GM19193 (cell line): ENCODE results near the gene PARP3.

Experiments used
- POLR2A ChIP-seq: IDR thresholded peaks from 4 replicates; pipeline ENCODE4 v1.6.1; 2011; ENCODE audit not compliant: insufficient read depth, insufficient read length; ENCODE audit errors: extremely low read depth

PARP3 gene

GRCh38 chr3:51982352-51982837 lies 40.2 kb downstream of the PARP3 start:
- no peak for TF ChIP-seq POLR2A

- TF ChIP-seq POLR2A = peak; percentile 80
Measured at GRCh38 chr3:51982838-51983577, 40.8 kb downstream of the PARP3 start, which contains the start of gene ACY1. TSS of gene ACY1 (plus strand) at chr3:51983535. CDS start at chr3:51984065, 530 bp downstream.

- no peak for TF ChIP-seq POLR2A
Measured at GRCh38 chr3:51983578-51984268, 41.6 kb downstream of the PARP3 start.

GRCh38 chr3:51984269-51984647 lies 42.1 kb downstream of the PARP3 start:
- no peak for TF ChIP-seq POLR2A

GRCh38 chr3:51985063-51985462 lies 42.9 kb downstream of the PARP3 start:
- no peak for TF ChIP-seq POLR2A

GRCh38 chr3:51986010-51986947 lies 44.1 kb downstream of the PARP3 start:
- no peak for TF ChIP-seq POLR2A

GRCh38 chr3:51987568-51987967 lies 45.4 kb downstream of the PARP3 start:
- no peak for TF ChIP-seq POLR2A

- no peak for TF ChIP-seq POLR2A
Measured at GRCh38 chr3:51988286-51989146, 46.4 kb downstream of the PARP3 start.

- TF ChIP-seq POLR2A = peak; percentile 53
Measured at GRCh38 chr3:51992017-51992682, 50.0 kb downstream of the PARP3 start.

GRCh38 chr3:51994530-51994929 lies 52.4 kb downstream of the PARP3 start:
- no peak for TF ChIP-seq POLR2A

- peak; percentile 98 for TF ChIP-seq POLR2A
Measured at GRCh38 chr3:51995346-51996163, 53.4 kb downstream of the PARP3 start, which contains the start of gene RPL29. TSS of gene RPL29 (minus strand) at chr3:51995895. CDS start at chr3:51995461, 434 bp downstream.

- TF ChIP-seq POLR2A = no peak
Measured at GRCh38 chr3:51997172-51997571, 55.0 kb downstream of the PARP3 start.

GRCh38 chr3:51997935-51998596 lies 55.9 kb downstream of the PARP3 start:
- no peak for TF ChIP-seq POLR2A
